HG02938 (cell line): ENCODE data around the gene EEF1G.
"Not testable (repeated sequence)": the region's sequence is repeated elsewhere in the genome, so short reads cannot be mapped to it uniquely, and the experiment has no call there.

ENCODE experiments used
- ATAC-seq: cut with Tn5 transposase; IDR thresholded peaks from one replicate; pipeline ENCODE4 v1.9.1; 2021; ENCODE audit warnings: mild to moderate bottlenecking, moderate library complexity; ENCODE audit not compliant: unreplicated experiment

The EEF1G gene

GRCh38 chr11:62603776-62604299 is 30.1 kb upstream of the EEF1G start:
- no peak for ATAC-seq

- no peak for ATAC-seq
Measured at GRCh38 chr11:62603072-62603408, 29.3 kb upstream of the EEF1G start.

GRCh38 chr11:62602141-62603071 is 28.7 kb upstream of the EEF1G start:
- ATAC-seq, result no peak

GRCh38 chr11:62601372-62602140 is 27.9 kb upstream of the EEF1G start, which contains the start of gene MTA2:
TSS of gene MTA2 (minus strand) at chr11:62601865. CDS start at chr11:62601450, 415 bp downstream.
- ATAC-seq, result peak; percentile 71

- ATAC-seq, result no peak
Measured at GRCh38 chr11:62601122-62601371, 27.4 kb upstream of the EEF1G start.

GRCh38 chr11:62600367-62601121 is 26.9 kb upstream of the EEF1G start:
- no peak for ATAC-seq

GRCh38 chr11:62599901-62600300 is 26.2 kb upstream of the EEF1G start:
- ATAC-seq, result no peak

- ATAC-seq, result peak; percentile 35
Measured at GRCh38 chr11:62599069-62599696, 25.5 kb upstream of the EEF1G start.

GRCh38 chr11:62595124-62595523 is 21.4 kb upstream of the EEF1G start:
- no peak for ATAC-seq

- no peak for ATAC-seq
Measured at GRCh38 chr11:62593434-62594044, 19.8 kb upstream of the EEF1G start.

GRCh38 chr11:62592989-62593421 is 19.3 kb upstream of the EEF1G start:
- no peak for ATAC-seq

- ATAC-seq, result no peak
Measured at GRCh38 chr11:62592146-62592815, 18.6 kb upstream of the EEF1G start.

GRCh38 chr11:62591448-62592145 is 17.9 kb upstream of the EEF1G start, which contains the start of gene TUT1:
TSS of gene TUT1 (minus strand) at chr11:62591523. CDS start at chr11:62591485, 38 bp downstream.
- peak; percentile 87 for ATAC-seq

- ATAC-seq, result no peak
Measured at GRCh38 chr11:62588966-62589637, 15.4 kb upstream of the EEF1G start.

GRCh38 chr11:62585356-62585755 is 11.7 kb upstream of the EEF1G start:
- not testable (repeated sequence) for ATAC-seq

- ATAC-seq, result not testable (repeated sequence)
Measured at GRCh38 chr11:62581735-62582134, 8.0 kb upstream of the EEF1G start.

- no peak for ATAC-seq
Measured at GRCh38 chr11:62580959-62581715, 7.4 kb upstream of the EEF1G start.

- no peak for ATAC-seq
Measured at GRCh38 chr11:62579252-62579651, 5.6 kb upstream of the EEF1G start.
